B cell (primary cell): ENCODE data around the gene CRTC1. TPM values are rescaled to one million over a fixed set of nuclear protein-coding genes. Genes with fewer than 3 reads are reported as not detected.

ENCODE experiments used
- ATAC-seq: fragments of 200-7000 bp; cut with Tn5 transposase; one replicate; pipeline ENCODE4 v1.10.0; 2021; ENCODE audit warnings: low read depth, mild to moderate bottlenecking, moderate number of reproducible peaks, moderate library complexity
- CTCF ChIA-PET: fragments of 350-600 bp; sonication (Branson Sonifier 250); formaldehyde crosslinking; loops from one replicate; lab custom pipeline; 2021; ENCODE audit warnings: antibody characterized with exemption, inconsistent platforms; lab: Charles Lee
- POLR2A ChIA-PET: fragments of 350-600 bp; sonication (Branson Sonifier 250); formaldehyde crosslinking; loops from one replicate; lab custom pipeline; 2021; ENCODE audit warnings: antibody characterized with exemption; lab: Charles Lee
- DNase-seq: peaks from one replicate; pipeline ENCODE4 v3.0.0; 2013
- H2AFZ ChIP-seq: 2 replicates; pipeline ENCODE4 v1.6.1; 2012; ENCODE audit warnings: mild to moderate bottlenecking, low read depth, low read length; ENCODE audit not compliant: insufficient read depth, poor library complexity, severe bottlenecking
- H3K27ac ChIP-seq, 2 donors: 1 replicate in 1 of 2; 2 replicates in 1 of 2; pipeline ENCODE4 v1.5.1; 2012 to 2013; ENCODE audit warnings: low read length in 2 of 2, mild to moderate bottlenecking in 2 of 2, moderate library complexity in 1 of 2
- H3K27me3 ChIP-seq, 4 experiments: fragments of 200-600 bp in 1 of 4; sonication (generic) in 1 of 4; replicated peaks in 1 of 4; 1 replicate in 2 of 4; 2 replicates in 2 of 4; pipeline versions ENCODE4 v1.6.1 to v1.7.0; 2013 to 2016; ENCODE audit warnings: low read length in 3 of 4, mild to moderate bottlenecking in 2 of 4, mixed read lengths in 1 of 4, moderate library complexity in 1 of 4; ENCODE audit not compliant: insufficient read depth in 4 of 4, control insufficient read depth in 3 of 4; ENCODE audit errors: control extremely low read depth in 1 of 4
- H3K36me3 ChIP-seq, 2 experiments: replicated peaks in 1 of 2; 1 replicate in 1 of 2; 2 replicates in 1 of 2; pipeline versions ENCODE4 v1.6.1 to v1.7.1; 2013; ENCODE audit warnings: low read length in 1 of 2; ENCODE audit not compliant: insufficient read depth in 2 of 2, control insufficient read depth in 1 of 2; ENCODE audit errors: control extremely low read depth in 1 of 2, extremely low read depth in 1 of 2
- H3K4me1 ChIP-seq, 2 donors: fragments of 200-600 bp in 1 of 2; sonication (generic) in 1 of 2; 1 replicate in 1 of 2; 2 replicates in 1 of 2; pipeline versions ENCODE4 v1.5.1 to v1.6.1; 2013 to 2017; ENCODE audit warnings: low read length in 2 of 2; ENCODE audit not compliant: control insufficient read depth in 2 of 2, insufficient read depth in 2 of 2
- H3K4me2 ChIP-seq: replicated peaks from 2 replicates; pipeline ENCODE3; 2012; ENCODE audit warnings: mild to moderate bottlenecking, low read depth, low read length; ENCODE audit not compliant: poor library complexity, severe bottlenecking
- H3K4me3 ChIP-seq, 5 experiments: fragments of 200-600 bp in 1 of 5; sonication (generic) in 1 of 5; 1 replicate in 3 of 5; 2 replicates in 2 of 5; pipeline versions ENCODE4 v1.5.1 to v1.7.0; 2011 to 2016; ENCODE audit warnings: low read length in 4 of 5, mild to moderate bottlenecking in 4 of 5, low read depth in 2 of 5, control low read depth in 1 of 5, moderate library complexity in 1 of 5; ENCODE audit not compliant: insufficient read depth in 1 of 5; ENCODE audit errors: control extremely low read depth in 1 of 5, extremely low read depth in 1 of 5
- H3K79me2 ChIP-seq: fragments of 200-600 bp; sonication (generic); one replicate; pipeline ENCODE4 v1.6.0; 2016; ENCODE audit warnings: low read length; ENCODE audit not compliant: control insufficient read depth, insufficient read depth
- H3K9ac ChIP-seq: fragments of 200-600 bp; sonication (generic); 2 replicates; pipeline ENCODE4 v1.6.1; 2017; ENCODE audit warnings: mild to moderate bottlenecking, low read length, moderate library complexity
- H3K9me3 ChIP-seq, 3 donors: one replicate each; pipeline versions ENCODE4 v1.6.1 to v1.7.1; 2013; ENCODE audit warnings: low read length in 2 of 3; ENCODE audit not compliant: control insufficient read depth in 2 of 3, insufficient read depth in 1 of 3; ENCODE audit errors: control extremely low read depth in 1 of 3
- H4K20me1 ChIP-seq: 2 replicates; pipeline ENCODE4 v1.6.0; 2012; ENCODE audit warnings: mild to moderate bottlenecking, low read length; ENCODE audit not compliant: insufficient read depth, control insufficient read depth, poor library complexity, severe bottlenecking
- H3K27ac Mint-ChIP-seq: one replicate; pipeline ENCODE4 v1.8.0; 2021; ENCODE audit warnings: mixed read lengths
- H3K27me3 Mint-ChIP-seq: one replicate; pipeline ENCODE4 v1.8.0; 2021; ENCODE audit warnings: mixed read lengths
- H3K4me1 Mint-ChIP-seq: one replicate; pipeline ENCODE4 v1.8.0; 2021; ENCODE audit warnings: mixed read lengths
- H3K4me3 Mint-ChIP-seq: one replicate; pipeline ENCODE4 v1.8.0; 2021; ENCODE audit warnings: mixed read lengths
- H3K9me3 Mint-ChIP-seq: one replicate; pipeline ENCODE4 v1.8.0; 2022; ENCODE audit warnings: mixed read lengths; ENCODE audit not compliant: insufficient read depth
- CTCF ChIP-seq: fragments of 200-600 bp; IDR thresholded peaks from one replicate; pipeline ENCODE4 v1.8.0; 2022; ENCODE audit warnings: antibody characterized with exemption, mild to moderate bottlenecking
- EZH2 ChIP-seq: IDR thresholded peaks from 2 replicates; pipeline ENCODE4 v1.6.1; 2012; ENCODE audit warnings: borderline replicate concordance, low read depth, mild to moderate bottlenecking, moderate library complexity, low read length; ENCODE audit not compliant: insufficient read depth, poor library complexity, severe bottlenecking
- WGBS: methylation state at CpG from one replicate; pipeline ENCODE4 v1.1.5; 2013; ENCODE audit warnings: missing lambda C conversion rate; ENCODE audit not compliant: insufficient coverage; 5-methylcytosine and 5-hydroxymethylcytosine counted together
- intact Hi-C: fragments of 100-400 bp; cut with micrococcal nuclease; formaldehyde crosslinking; loops from one replicate; pipeline ENCODE4 v1.10.0; 2022
- polyA plus RNA-seq: library from polyadenylated mRNA; depleted of rRNA; stranded (reverse); fragments of >200 nt; gene quantifications from 2 replicates; pipeline ENCODE4 v1.2.3, GENCODE V29; 2012
- total RNA-seq, 2 donors: library from RNA; stranded (reverse); fragments of 120-200 nt in 1 of 2; gene quantifications; 1 replicate in 1 of 2; 2 replicates in 1 of 2; pipeline versions ENCODE4 v1.2.3 to v1.2.4, GENCODE V29; 2013 to 2022

Gene CRTC1
- total and polyA plus RNA-seq, 2 donors (not counting 1 experiment from before 2014, with no cell fraction given): 15.9 to 30.1 TPM

- ATAC-seq: no peak
- TF ChIP-seq EZH2 (no peak), CTCF (no peak)
- ChIA-PET POLR2A (no interaction called here), CTCF (no interaction called here)
- Histone ChIP-seq H2AFZ (no peak overlapping the region), H3K79me2 (no peaks in the 10 kb centered on the region), H4K20me1 (no peaks in the 10 kb centered on the region), H3K27me3 (no peaks in the 10 kb centered on the region), H3K9me3 (no peaks in the 10 kb centered on the region), H3K4me3 (no peak overlapping the region), H3K27ac (no peak overlapping the region), H3K36me3 (peaks cover 0 to 11% of the 10 kb centered on the region in 2 experiments), H3K4me2 (no peak overlapping the region), H3K4me1 (peaks cover 0 to 7% of the 10 kb centered on the region in 2 donors), H3K9ac (no peak overlapping the region)
- intact Hi-C loops: no loop called here
- Mint-ChIP-seq H3K9me3 (no peaks in the 10 kb centered on the region), H3K27ac (no peak overlapping the region), H3K4me3 (no peak overlapping the region), H3K4me1 (no peaks in the 10 kb centered on the region), H3K27me3 (no peaks in the 10 kb centered on the region)
- DNase-seq: no peak
- WGBS: 97% methylated on average over 22 of the region's 24 CpGs
These were observed 85.8 kb downstream of the CRTC1 start for GRCh38 chr19:18768997-18769891.

- no peaks in the 10 kb centered on the region for H3K9me3 Mint-ChIP-seq
- Histone ChIP-seq H3K4me2 (no peak overlapping the region), H4K20me1 (no peaks in the 10 kb centered on the region), H3K4me1 (peaks cover 0 to under 1% of the 10 kb centered on the region in 2 donors), H3K9me3 (no peaks in the 10 kb centered on the region), H3K79me2 (no peaks in the 10 kb centered on the region), H3K27me3 (no peaks in the 10 kb centered on the region), H3K36me3 (peaks cover 0 to 11% of the 10 kb centered on the region in 2 experiments), H3K4me3 (no peak overlapping the region), H3K27ac (no peak overlapping the region), H2AFZ (no peak overlapping the region), H3K9ac (no peak overlapping the region)
- H3K4me3 Mint-ChIP-seq: no peak overlapping the region
- no peak for ATAC-seq
- H3K27ac Mint-ChIP-seq: no peak overlapping the region
- TF ChIP-seq EZH2 (no peak), CTCF (no peak)
- no peak for DNase-seq
- CTCF ChIA-PET: no interaction called here
- H3K4me1 Mint-ChIP-seq: no peaks in the 10 kb centered on the region
- POLR2A ChIA-PET: no interaction called here
- no peaks in the 10 kb centered on the region for H3K27me3 Mint-ChIP-seq
- 91% methylated on average over 11 of the region's 15 CpGs for WGBS
- intact Hi-C loops: no loop called here
These were observed 86.6 kb downstream of the CRTC1 start for GRCh38 chr19:18769989-18770528.
